Vagina (tissue), 2 donors: ENCODE measurements around the gene MAD1L1. TPM values are rescaled to one million over a fixed set of nuclear protein-coding genes. Genes with fewer than 3 reads are reported as not detected.

Experiments used
- DNase-seq, 2 donors: peaks; one replicate each; pipeline ENCODE4 v3.0.0-alpha.2; 2017; ENCODE audit errors: extremely low spot score in 2 of 2
- H3K27ac ChIP-seq: fragments of 200-600 bp; sonication (generic); one replicate; pipeline ENCODE4 v1.5.1; 2019
- H3K27me3 ChIP-seq: fragments of 200-600 bp; sonication (generic); one replicate; pipeline ENCODE4 v1.5.1; 2019
- H3K36me3 ChIP-seq, 2 donors: fragments of 200-600 bp; sonication (generic); one replicate each; pipeline ENCODE4 v1.5.1; 2017 to 2019
- H3K4me1 ChIP-seq: fragments of 200-600 bp; sonication (generic); one replicate; pipeline ENCODE4 v1.5.1; 2019
- H3K4me3 ChIP-seq, 2 donors: fragments of 200-600 bp; sonication (generic); 1 replicate in 1 of 2; 2 replicates in 1 of 2; pipeline ENCODE4 v1.5.1; 2016 to 2019
- H3K9me3 ChIP-seq: fragments of 200-600 bp; sonication (generic); one replicate; pipeline ENCODE4 v1.5.1; 2019
- CTCF ChIP-seq, 3 experiments: fragments of 450-650 bp in 2 of 3; fragments of 200-600 bp in 1 of 3; sonication (generic) in 1 of 3; IDR thresholded peaks; one replicate each; pipeline ENCODE4 v1.5.1; 2017 to 2019; ENCODE audit warnings: antibody characterized with exemption in 3 of 3, mild to moderate bottlenecking in 2 of 3, moderate library complexity in 2 of 3
- POLR2A ChIP-seq, 2 donors: fragments of 450-650 bp; IDR thresholded peaks; one replicate each; pipeline ENCODE4 v1.6.1; 2017; ENCODE audit warnings: antibody characterized with exemption in 2 of 2, mild to moderate bottlenecking in 2 of 2, moderate library complexity in 2 of 2
- POLR2AphosphoS5 ChIP-seq, 2 donors: sonication (generic); formaldehyde crosslinking; IDR thresholded peaks; one replicate each; pipeline ENCODE4 v1.9.0; 2017; ENCODE audit warnings: antibody characterized with exemption in 2 of 2, mild to moderate bottlenecking in 2 of 2, low read depth in 1 of 2; ENCODE audit not compliant: insufficient read depth in 1 of 2
- intact Hi-C: fragments of 100-400 bp; cut with DNase I; formaldehyde crosslinking; loops from one replicate; pipeline ENCODE4 v1.15.1; 2023
- total RNA-seq: library from RNA; depleted of rRNA; stranded (reverse); fragments of >200 nt; gene quantifications from one replicate; pipeline ENCODE4 v1.2.3, GENCODE V29; 2016

Gene MAD1L1
- total RNA-seq, 1 donor from 2014 or later = 62.4 TPM

GRCh38 chr7:2054927-2055326 is 177.8 kb downstream of the MAD1L1 start:
- Histone ChIP-seq H3K9me3 (no peaks in the 10 kb centered on the region), H3K36me3 (no peaks in the 10 kb centered on the region), H3K27ac (no peak overlapping the region), H3K27me3 (no peaks in the 10 kb centered on the region), H3K4me1 (no peaks in the 10 kb centered on the region), H3K4me3 (no peak overlapping the region)
- intact Hi-C loops = no loop called here
- TF ChIP-seq POLR2AphosphoS5 (IDR thresholded peaks at IDR 0.05; ENCODE audit: insufficient read depth in 1 of 2, low read depth in 1 of 2) = no peak
- no peak for TF ChIP-seq CTCF (IDR thresholded peaks at IDR 0.05)
- no peak for TF ChIP-seq POLR2A (IDR thresholded peaks at IDR 0.05)
- no peak for DNase-seq

GRCh38 chr7:2053395-2053794 is 179.3 kb downstream of the MAD1L1 start:
- H3K27me3 ChIP-seq = no peaks in the 10 kb centered on the region
- H3K27ac ChIP-seq = no peak overlapping the region
- no peak for DNase-seq
- H3K9me3 ChIP-seq = no peaks in the 10 kb centered on the region
- H3K4me1 ChIP-seq = peaks cover 6% of the 10 kb centered on the region
- intact Hi-C loops = no loop called here
- no peak for TF ChIP-seq POLR2AphosphoS5 (IDR thresholded peaks at IDR 0.05; ENCODE audit: insufficient read depth in 1 of 2, low read depth in 1 of 2)
- no peak for TF ChIP-seq CTCF (IDR thresholded peaks at IDR 0.05)
- no peak for TF ChIP-seq POLR2A (IDR thresholded peaks at IDR 0.05)
- H3K36me3 ChIP-seq = no peaks in the 10 kb centered on the region
- no peak overlapping the region for H3K4me3 ChIP-seq

GRCh38 chr7:2052657-2053048 is 180.1 kb downstream of the MAD1L1 start:
- Histone ChIP-seq H3K27ac (no peak overlapping the region), H3K27me3 (no peaks in the 10 kb centered on the region), H3K4me3 (no peak overlapping the region), H3K4me1 (peaks cover 6% of the 10 kb centered on the region), H3K9me3 (no peaks in the 10 kb centered on the region), H3K36me3 (no peaks in the 10 kb centered on the region)
- TF ChIP-seq POLR2A (IDR thresholded peaks at IDR 0.05) = no peak
- TF ChIP-seq POLR2AphosphoS5 (IDR thresholded peaks at IDR 0.05; ENCODE audit: insufficient read depth in 1 of 2, low read depth in 1 of 2) = no peak
- TF ChIP-seq CTCF (IDR thresholded peaks at IDR 0.05) = no peak
- DNase-seq = no peak
- intact Hi-C loops = no loop called here

GRCh38 chr7:2051707-2052656 is 180.8 kb downstream of the MAD1L1 start:
- no peak overlapping the region for H3K27ac ChIP-seq
- H3K4me3 ChIP-seq = no peak overlapping the region
- no peaks in the 10 kb centered on the region for H3K9me3 ChIP-seq
- TF ChIP-seq POLR2AphosphoS5 (IDR thresholded peaks at IDR 0.05; ENCODE audit: insufficient read depth in 1 of 2, low read depth in 1 of 2) (no peak), CTCF (IDR thresholded peaks at IDR 0.05) (no peak), POLR2A (IDR thresholded peaks at IDR 0.05) (no peak)
- intact Hi-C loops = no loop called here
- no peaks in the 10 kb centered on the region for H3K27me3 ChIP-seq
- no peaks in the 10 kb centered on the region for H3K36me3 ChIP-seq
- DNase-seq = no peak
- peaks cover 6% of the 10 kb centered on the region for H3K4me1 ChIP-seq

GRCh38 chr7:2050511-2050866 is 182.3 kb downstream of the MAD1L1 start:
- peaks cover 6% of the 10 kb centered on the region for H3K4me1 ChIP-seq
- no peak for TF ChIP-seq CTCF (IDR thresholded peaks at IDR 0.05)
- no peak for TF ChIP-seq POLR2A (IDR thresholded peaks at IDR 0.05)
- TF ChIP-seq POLR2AphosphoS5 (IDR thresholded peaks at IDR 0.05; ENCODE audit: insufficient read depth in 1 of 2, low read depth in 1 of 2) = no peak
- intact Hi-C loops = no loop called here
- DNase-seq = no peak
- H3K27me3 ChIP-seq = no peaks in the 10 kb centered on the region
- no peak overlapping the region for H3K4me3 ChIP-seq
- H3K36me3 ChIP-seq = no peaks in the 10 kb centered on the region
- no peak overlapping the region for H3K27ac ChIP-seq
- no peaks in the 10 kb centered on the region for H3K9me3 ChIP-seq
